Heart left ventricle (tissue), 13 donors: Measurements from ENCODE around the gene MOGAT2.

Experiments
- POLR2A ChIP-seq, 2 donors: fragments of 450-650 bp; IDR thresholded peaks; one replicate each; pipeline ENCODE4 v1.6.1; 2017; ENCODE audit warnings: antibody characterized with exemption in 2 of 2, mild to moderate bottlenecking in 2 of 2, moderate library complexity in 2 of 2
- TF ChIP-seq, protein P1 (sequence below), 12 donors: fragments of 200-600 bp; sonication (generic) in 4 of 12; IDR thresholded peaks; one replicate each; pipeline versions ENCODE4 v1.5.0 to v1.8.0; 2018 to 2022; ENCODE audit warnings: antibody characterized with exemption in 12 of 12, mild to moderate bottlenecking in 5 of 12
- donor health status: ischemic (EF 13 %, LVEDD 7.1; RV severe dilation, severe dysfunction).
- donor health status: DM: no; HTN: yes; CAD: no.
- donor health status: DM: no; HTN: no; CAD: no.
- donor health status: ischemic (EF 25% LVEDD 6.9; RV normal size, moderate dysfunction).
- donor health status: ischemic (EF 25% LVEDD 5.7; RV mildly dilated, moderate dysfunction).
- donor health status: ischemic (EF 35%, LVEDD 5.7; RV mildly dilated, moderate dysfunction).
- donor health status: nonischemic (EF 11% LVEDD 7.7; RV severe dilation, severe dysfunction).
- donor health status: DM: yes; HTN: yes; CAD: no.
- donor health status: PGD.
- donor health status: ischemic (EF 29% LVEDD 5.4; RV normal size, mild dysfunction).
- donor health status: nonischemic (EF 23%, LVEDD 6.1; RV moderate dilation, normal function).

DNA sequence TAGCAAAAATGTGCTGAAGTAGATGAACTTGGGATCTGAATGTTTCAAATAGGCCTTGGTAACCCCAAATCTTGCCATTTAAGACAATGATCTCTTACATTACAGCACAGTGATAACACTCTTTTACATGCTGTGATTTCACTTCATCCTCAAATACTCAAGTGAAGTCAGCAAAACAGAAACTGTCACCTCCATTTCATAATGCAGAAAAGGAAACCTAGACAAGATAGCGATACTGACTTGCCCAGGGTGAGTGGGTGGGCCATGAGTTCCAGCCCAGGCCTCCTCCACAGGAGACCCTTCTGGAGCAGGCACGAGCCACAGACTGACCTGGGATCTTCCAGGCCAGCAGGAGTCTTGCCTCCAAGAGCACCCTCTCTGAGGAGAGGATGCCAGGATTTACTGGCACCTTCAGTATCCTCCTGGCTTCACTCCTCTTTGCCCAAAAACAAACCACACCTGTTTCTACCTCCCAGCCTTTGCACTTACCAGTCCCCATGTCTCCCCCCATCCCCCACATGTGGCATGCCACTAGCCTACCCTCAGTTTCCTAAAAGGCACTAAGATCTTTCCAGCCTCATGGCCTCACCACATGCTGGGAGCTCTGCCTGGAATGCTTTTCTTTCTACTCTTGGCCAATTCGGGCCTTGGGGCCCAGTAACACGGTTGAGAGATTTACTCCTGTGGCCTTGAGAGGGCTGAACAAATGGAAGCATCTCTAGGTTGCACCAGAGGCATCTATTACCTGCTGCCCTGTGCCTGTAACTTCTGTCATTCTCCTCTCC is 49.0 kb downstream of the MOGAT2 start:
- TF ChIP-seq, protein P1, sequence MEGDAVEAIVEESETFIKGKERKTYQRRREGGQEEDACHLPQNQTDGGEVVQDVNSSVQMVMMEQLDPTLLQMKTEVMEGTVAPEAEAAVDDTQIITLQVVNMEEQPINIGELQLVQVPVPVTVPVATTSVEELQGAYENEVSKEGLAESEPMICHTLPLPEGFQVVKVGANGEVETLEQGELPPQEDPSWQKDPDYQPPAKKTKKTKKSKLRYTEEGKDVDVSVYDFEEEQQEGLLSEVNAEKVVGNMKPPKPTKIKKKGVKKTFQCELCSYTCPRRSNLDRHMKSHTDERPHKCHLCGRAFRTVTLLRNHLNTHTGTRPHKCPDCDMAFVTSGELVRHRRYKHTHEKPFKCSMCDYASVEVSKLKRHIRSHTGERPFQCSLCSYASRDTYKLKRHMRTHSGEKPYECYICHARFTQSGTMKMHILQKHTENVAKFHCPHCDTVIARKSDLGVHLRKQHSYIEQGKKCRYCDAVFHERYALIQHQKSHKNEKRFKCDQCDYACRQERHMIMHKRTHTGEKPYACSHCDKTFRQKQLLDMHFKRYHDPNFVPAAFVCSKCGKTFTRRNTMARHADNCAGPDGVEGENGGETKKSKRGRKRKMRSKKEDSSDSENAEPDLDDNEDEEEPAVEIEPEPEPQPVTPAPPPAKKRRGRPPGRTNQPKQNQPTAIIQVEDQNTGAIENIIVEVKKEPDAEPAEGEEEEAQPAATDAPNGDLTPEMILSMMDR (IDR thresholded peaks at IDR 0.05), result no peak
- TF ChIP-seq POLR2A (IDR thresholded peaks at IDR 0.05), result no peak
